Measurements from ENCODE around the gene ZFHX3.

ZFHX3 gene

DNA sequence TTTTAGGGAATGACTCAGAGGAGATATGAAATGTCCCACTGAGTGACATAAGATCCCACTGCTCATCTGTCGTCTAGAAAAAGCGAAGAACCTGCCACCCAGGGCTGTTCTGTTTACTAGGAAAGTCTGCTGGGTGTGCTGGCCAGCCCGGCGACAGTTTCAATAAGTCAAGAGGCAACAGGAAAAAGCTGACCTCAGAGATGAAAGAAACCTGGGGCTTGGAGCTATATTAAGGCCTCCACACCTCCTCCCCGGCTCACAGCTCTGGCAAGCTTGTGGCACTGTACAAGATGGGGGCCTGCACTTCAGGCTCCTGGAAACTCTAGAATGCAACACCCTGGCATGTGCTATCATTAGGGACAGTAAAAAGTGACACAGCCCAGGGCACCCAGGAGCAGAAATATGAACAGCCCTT lies 10.6 kb downstream of the ZFHX3 start:
- DNase-seq, result no peak

DNA sequence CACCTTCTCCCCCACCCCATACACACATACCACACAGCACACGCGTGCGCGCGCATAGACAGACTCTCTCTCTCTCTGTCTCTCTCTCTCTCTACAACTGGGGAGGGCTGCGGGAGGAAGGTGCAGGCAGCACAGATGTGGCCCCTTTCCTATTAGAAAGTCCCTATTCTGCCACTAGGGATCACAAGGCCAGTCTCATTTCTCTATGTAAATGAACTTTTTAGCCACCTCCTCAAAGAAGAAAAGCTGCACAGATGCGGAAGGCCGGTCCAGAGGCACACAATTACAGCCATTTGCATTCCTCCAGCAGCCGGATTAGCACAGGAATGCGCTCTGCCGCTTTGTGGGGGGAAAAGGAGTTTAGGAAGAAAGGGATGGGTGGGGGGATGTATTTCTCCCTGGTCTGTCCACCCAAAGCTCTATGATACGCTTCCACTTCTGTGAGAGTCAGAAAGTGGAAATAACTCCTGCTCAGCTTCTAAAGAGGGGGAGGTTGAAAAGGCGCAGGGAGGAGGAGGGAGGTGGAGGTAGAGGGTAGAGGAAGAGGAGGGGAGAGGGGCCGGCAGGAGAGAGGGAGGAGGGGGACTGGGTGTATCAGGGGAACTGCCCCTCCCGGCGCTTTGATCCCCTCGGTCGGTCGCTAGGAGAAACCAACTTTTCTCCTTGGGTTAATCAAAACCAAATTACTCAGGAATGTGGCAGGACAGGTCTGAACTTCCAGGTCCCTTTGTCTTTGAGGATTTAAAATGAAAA lies 11.7 kb downstream of the ZFHX3 start:
- no peak for DNase-seq

DNA sequence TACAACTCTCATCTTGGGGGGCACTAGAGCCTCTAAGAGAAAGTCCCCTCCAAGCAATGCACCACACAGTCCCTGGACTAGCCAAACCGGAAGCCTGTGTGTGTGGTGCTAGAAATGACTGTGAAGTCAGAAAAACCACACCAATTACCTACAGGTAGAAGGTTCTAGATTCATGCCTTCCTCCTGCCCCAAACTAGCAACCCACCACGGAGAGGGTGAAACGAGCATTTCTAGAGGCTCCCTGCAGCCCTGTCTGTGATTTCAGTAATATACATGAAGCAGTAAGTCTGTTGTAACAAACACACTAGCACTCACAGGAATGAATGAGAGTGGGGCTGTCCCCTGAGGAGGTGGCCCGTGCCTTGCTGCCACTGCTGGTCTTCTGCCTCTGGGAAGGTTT lies 13.6 kb downstream of the ZFHX3 start:
- DNase-seq, result no peak

- DNase-seq, result no peak
Measured at GRCh38 chr16:73033271-73033998, 14.5 kb downstream of the ZFHX3 start.

DNA sequence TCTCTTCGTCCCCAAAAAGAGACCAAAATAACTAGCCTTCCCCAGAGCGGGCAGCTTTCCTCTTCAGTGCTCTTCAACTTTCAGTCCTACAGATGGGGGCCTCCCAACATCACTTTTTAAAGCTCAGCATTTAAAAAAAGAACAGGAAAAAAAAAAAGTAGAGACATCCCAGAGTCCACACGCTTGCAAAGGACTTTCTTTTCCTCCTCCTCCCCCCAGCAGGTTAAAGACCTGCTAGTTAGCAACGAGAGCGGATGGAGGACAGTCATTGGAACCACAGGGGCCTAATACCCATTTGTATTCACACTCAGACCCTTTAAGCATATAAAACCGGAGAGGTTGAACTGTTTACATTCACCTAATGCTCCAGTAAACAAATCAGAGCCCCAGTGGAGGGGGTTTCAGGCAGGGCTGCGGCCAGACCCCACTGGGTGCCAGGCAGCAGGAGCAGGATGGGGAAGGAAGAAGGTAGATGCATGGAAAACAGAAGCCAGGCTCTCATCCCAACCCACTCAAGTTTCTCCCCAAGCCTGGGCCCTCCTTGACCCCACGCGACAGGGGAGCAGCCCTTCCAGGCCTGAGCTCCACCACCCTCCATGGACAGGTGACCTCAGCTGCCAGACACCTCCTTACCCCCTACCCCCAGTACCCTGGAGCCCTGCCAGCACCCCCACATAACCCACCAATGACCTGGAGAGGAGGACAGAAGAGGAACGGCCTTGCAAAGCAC lies 15.2 kb downstream of the ZFHX3 start:
- no peak for DNase-seq

DNA sequence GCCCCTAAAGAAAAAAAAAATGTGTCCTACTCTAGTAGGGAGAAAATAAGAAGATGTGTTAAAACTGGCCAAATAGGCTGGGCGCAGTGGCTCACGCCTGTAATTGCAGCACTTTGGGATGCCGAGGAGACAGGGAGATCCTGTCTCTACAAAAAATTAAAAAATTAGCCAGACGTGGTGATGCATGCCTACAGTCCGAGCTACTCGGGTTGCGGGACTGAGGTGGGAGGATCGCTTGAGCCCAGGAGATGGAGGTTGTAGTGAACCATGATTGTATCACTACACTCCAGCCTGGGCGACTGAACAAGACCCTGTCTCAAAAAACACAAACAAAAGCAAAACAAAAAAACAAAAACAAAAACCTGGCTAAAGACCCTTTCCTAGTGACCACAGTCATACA lies 15.9 kb downstream of the ZFHX3 start:
- no peak for DNase-seq

- no peak for DNase-seq
Measured at GRCh38 chr16:73031155-73031866, 16.6 kb downstream of the ZFHX3 start.

DNA sequence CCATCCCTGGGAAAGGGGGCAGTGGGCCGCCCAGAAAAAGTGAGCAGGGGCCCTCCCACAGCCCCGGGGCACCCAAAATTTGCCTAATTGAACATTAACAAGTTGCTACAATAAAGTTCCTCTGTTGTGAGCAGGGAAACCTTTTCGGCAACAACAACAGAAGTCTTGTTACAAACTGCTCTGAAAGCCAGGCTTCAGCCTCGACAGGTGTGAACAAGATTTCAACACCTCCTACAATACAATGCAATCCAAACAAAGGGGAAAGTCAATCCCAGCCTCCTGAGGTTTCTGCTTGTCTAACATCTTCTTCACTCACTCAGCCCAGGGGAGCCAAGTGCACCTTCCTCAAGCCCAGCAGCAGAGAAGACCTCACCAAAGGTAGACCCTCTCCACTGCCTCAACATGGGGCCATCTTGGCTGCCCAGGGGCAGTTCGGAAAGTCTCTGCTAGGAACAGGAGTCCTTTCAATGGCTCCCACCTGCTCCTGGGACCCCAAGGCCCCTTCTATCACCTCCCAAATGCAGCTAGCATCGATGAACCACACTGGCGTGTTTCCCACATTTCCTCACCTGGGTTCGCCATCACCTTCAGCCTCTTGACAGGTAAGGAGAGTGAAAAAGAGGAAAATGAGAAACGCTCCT lies 19.1 kb downstream of the ZFHX3 start:
- no peak for DNase-seq

GRCh38 chr16:73028263-73028662 lies 19.7 kb downstream of the ZFHX3 start:
- DNase-seq, result no peak

- DNase-seq, result no peak
Measured at GRCh38 chr16:73027685-73028111, 20.2 kb downstream of the ZFHX3 start.

DNA sequence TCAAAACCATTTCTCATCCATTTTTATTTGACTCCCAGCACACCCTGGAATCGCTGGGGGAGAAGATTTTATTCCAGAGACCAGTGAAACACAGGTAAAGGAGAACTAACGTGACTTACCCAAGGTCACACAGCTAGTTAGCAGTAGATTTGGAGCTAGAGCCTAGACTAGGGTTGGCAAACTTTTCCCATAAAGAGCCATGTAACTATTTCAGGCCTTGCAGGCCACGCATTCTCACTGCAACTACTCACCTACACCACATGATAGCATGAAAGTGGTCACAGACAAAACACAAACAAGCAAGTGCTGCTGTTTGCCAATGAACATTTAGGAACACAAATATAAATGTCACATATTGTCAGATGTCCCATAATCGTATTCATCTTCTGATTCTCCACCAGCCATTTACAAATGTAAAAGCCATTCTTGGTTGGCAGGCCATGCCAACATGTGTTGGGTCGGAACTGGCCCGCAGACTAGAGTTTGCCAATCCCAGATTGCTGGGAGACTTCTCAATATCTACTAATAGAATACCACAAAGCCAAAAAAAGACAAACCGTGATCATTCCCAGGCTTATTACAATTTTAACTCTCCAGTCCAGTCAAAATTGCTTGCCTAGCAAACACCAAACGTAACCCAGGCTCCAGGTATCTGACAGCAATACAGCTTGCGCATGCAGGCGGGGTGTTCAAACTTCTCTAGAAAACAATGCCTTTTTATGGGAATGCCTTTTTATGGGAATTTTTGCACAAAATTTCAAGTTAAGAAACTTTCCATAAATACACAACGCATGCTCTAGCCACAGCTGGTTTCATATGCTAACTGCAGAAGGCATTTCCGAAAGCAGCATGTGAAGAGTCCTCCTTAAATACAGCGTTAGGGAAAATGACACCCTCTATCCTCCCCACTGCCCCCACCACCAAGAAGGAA lies 20.9 kb downstream of the ZFHX3 start:
- DNase-seq, result no peak

GRCh38 chr16:73025856-73026210 lies 22.1 kb downstream of the ZFHX3 start:
- DNase-seq, result no peak

DNA sequence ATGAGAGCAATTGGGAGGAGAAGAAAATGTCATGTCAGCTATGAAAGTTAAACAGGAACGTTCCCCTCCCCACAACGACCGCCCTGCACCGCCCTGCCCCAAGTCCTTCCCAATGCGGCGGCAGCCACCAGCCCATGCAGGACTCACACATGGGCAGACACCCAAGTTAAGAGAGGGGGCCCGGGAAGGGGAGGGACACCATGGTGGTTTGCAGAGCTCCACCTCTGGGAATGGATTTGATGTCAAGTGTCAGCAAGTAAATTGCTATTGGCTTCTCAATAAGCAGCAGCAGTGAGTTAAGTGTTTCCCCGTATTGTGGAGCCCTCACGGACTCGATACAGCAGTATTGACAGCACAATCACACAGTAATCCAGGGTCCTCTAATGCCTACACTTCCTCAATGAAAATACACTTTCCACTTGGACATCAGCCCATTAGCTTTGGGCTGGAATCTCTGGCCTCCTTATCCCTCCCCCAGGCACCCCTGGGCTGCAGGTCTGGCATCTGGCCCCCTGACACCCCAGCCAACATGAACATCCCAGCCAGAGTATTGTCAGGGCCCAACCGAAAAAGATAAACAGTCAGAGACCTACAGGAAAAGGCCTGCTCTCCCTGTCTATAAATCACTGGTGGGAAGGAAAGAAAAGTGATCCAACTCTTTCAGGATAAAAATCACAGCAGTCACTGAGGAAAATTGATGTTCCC lies 22.6 kb downstream of the ZFHX3 start:
- no peak for DNase-seq

GRCh38 chr16:73024571-73025105 lies 23.3 kb downstream of the ZFHX3 start:
- DNase-seq, result no peak

- DNase-seq, result no peak
Measured at GRCh38 chr16:73023752-73024570, 24.0 kb downstream of the ZFHX3 start.

DNA sequence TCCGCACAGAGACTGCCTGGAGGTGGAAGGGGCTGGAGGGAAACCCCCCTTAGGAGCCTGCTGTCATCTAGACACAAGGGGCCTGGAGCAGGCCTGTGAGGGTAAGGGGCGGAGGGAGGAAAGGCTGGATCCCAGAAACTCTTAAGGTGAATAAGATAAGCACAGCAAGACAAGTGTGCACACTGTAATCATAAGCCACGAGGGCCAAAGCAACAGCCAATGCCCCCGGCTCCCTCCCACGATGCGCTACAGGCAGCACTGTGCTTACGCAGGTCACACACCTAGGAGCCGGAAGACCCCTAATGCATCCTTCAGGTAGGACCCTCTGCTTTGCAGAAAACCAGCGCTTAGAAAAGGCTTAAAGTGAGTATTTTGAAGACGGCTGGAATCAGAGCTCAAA lies 24.6 kb downstream of the ZFHX3 start:
- no peak for DNase-seq

GRCh38 chr16:73022534-73022933 lies 25.4 kb downstream of the ZFHX3 start:
- no peak for DNase-seq

DNA sequence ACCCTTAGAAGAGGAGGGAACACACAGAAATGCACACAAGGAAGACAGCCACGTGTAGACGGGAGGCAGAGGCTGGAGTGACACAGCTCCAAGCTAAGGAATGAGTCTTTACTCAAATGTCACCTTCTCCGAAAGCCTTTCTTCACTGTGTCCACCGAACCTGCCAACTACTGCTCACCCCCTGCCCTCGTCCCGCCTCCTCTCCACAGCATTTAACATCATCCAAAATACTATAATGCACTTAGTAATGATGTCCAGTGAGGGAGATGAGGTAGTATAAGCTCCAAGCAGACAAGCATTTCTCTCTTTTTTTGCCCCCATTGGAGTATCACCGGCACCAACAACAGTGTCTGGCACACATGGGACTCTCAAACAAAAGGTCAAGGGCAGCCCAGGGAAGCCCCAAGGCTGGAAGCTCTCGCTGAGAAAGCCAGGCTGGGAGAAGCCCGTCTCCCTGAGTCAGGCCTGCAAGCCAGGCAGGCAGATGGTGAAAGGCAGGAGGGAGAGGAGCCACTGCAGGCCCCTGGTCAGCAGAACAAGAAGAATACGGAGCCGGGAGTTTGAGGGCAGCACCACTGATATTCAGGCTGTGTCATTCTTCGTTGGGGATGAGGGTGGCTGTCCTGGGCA lies 25.9 kb downstream of the ZFHX3 start:
- no peak for DNase-seq

GRCh38 chr16:73020409-73020884 lies 27.5 kb downstream of the ZFHX3 start:
- DNase-seq, result no peak

All from activated CD8-positive, alpha-beta memory T cell treated with anti-CD3 and anti-CD28 coated beads, Interleukin-2, amount 50 U/mL, for 48 hours (primary cell).